CD4-positive, alpha-beta T cell treated with Interleukin-15 for 1 hour (primary cell): ENCODE results near the gene BRF1.
"Not testable (repeated sequence)": the region's sequence is repeated elsewhere in the genome, so short reads cannot be mapped to it uniquely, and the experiment has no call there.

Experiments used
- DNase-seq: peaks from one replicate; pipeline ENCODE4 v3.0.0-alpha.2; 2020

BRF1 gene

GRCh38 chr14:105314287-105315200 is 13.7 kb upstream of the BRF1 start, which contains the start of gene PACS2:
Gene PACS2 (plus strand): TSS chr14:105314748. CDS start chr14:105314919, 171 bp downstream.
- peak; percentile 80 for DNase-seq

DNA sequence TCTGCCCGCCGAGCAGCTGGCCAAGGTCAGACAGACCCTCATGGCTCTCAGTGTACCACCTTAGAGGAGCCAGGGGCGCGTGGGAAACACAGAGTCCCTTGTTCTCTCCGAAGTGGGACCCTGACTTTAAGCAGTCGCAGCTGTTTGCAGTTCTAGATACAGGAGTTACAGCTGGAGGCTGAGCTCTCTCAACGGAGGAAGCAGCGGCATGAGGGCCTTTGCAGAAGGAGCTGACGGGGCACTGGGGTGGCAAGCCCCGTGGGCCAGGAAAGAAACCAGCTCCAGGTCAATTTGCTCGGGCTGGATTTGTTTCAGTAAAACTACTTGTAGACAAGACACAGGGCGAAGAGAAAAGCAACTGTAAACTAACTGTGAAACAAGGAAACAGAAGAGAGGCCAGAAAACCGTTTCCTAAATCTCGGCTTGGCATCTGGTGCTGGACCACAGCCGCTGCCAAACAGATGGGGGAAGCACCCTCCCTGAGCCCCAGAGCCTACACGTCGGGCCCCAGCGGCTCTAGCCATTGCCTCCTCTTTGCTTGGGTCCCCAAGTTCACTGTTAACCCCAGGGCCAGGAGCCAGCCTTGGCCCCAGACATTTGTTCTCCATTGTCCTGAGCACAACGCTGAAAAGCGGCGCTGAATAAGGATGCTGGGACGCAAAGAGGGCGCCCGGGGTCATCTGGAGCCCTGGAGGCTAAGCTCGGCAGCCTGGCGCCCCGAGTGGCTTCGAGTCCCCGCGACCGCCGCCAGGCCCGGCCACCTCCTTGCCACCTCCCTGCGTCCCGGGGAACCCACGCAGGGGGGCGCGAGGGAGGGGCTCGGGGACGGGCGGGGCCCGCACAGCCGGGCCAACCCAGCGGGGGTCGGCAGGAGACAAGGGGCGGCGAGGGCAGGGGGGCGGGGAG is 12.8 kb upstream of the BRF1 start:
- peak; percentile 42 for DNase-seq

DNA sequence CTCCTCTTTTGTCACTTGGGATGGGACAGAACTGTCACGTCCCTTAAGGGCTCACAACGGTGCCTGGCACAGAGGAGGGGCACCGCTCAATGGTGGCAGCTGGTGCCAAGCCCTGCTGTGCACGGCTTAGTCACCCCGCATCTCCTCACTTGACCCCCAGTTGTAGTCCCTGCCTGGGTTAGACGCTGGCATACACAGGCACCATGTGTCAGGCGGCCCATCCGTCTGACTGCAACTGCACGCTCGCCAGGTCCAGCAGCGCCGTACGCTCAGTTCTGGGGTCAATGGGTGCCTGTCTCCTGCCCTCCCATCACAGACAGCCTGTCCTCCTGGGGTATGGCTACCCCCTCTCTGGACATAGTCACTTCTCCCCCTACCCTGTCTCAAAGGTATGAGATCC is 12.2 kb upstream of the BRF1 start:
- no peak for DNase-seq

DNA sequence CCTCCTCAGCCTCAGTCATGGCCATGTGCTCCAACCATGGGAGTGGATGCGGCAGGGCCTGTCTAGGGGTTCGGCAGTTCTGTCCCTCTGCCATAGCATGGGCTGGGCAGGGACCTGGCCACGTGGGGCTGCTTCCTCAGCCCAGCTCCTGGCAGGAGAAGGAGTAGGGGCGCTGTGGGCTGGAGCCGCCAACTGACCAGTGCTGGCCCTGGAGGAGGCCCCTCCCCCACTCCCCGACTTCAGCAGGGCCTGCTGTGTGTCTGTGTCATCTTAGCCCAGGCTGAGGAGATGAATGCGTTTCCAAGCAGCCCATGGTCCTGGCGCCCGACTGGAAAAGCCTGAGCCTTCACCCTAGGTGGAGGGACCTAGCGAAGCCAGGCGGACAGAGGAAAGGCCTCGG is 11.0 kb upstream of the BRF1 start:
- no peak for DNase-seq

- DNase-seq = no peak
These were observed 8.6 kb upstream of the BRF1 start for GRCh38 chr14:105309371-105309770.

GRCh38 chr14:105307052-105307727 is 6.4 kb upstream of the BRF1 start:
- no peak for DNase-seq

- no peak for DNase-seq
These were observed 5.0 kb upstream of the BRF1 start for GRCh38 chr14:105305791-105306190.

- no peak for DNase-seq
These were observed 4.5 kb upstream of the BRF1 start for GRCh38 chr14:105305345-105305744.

DNA sequence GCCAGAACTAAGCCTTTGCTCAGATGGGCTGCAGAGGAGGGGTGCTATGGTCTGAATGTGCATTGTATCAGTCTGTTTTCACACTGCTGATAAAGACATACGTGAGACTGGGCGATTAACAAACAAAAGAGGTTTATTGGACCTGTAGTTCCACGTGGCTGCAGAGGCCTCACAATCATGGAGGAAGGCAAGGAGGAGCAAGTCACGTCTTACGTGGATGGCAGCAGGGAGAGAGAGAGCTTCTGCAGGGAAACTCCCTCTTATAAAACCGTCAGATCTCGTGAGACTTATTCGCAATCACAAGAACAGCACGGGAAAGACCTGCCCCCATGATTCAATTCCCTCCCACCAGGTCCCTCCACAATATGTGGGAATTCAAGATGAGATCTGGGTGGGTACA is 3.8 kb upstream of the BRF1 start:
- DNase-seq = no peak

- no peak for DNase-seq
These were observed 3.1 kb upstream of the BRF1 start for GRCh38 chr14:105303949-105304348.

GRCh38 chr14:105301915-105302249 is 1.1 kb upstream of the BRF1 start:
- DNase-seq = not testable (repeated sequence)

DNA sequence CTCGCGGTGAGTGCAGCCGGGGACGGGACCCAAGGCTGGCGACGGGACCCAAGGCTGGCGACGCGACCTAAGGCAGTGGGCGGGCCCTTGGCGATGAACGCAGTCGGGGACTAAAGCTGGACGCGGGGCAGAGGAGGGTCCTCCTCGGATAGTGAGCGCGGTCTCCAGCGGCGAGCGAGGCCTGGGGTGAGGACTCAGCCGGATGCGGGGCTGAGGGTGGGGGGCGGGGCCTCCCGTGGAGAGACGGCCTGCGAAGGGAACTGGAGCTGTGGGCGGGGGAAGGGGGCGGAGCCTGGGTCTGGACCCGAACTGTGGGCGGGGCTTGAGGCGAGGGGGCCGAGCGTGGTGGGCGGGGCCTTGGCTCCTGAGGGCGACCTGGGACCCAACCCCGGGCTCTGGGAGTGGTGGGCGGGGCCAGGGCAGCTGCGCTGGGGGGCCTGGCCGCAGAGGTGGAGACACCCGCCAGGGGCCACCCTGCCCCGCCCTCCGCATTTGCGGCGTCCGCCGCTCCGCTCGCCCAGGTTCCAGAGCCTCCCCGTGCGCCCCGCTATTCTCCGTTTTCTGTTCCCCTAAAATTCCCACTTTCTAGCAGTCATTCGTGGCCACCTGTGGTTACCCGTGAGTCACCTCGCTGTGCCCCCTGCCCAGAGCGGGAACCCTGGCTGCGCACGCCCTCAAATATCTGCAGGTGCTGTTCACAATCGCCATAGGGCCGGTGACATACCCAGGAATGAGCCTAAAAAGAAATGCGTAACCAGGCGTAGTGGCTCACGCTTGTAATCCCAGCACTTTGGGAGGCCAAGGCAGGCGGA is 508 bp upstream of the BRF1 start:
- DNase-seq = peak; percentile 97

GRCh38 chr14:105299654-105300541 is 903 bp downstream of the BRF1 start:
- no peak for DNase-seq

- not testable (repeated sequence) for DNase-seq
These were observed 3.5 kb downstream of the BRF1 start for GRCh38 chr14:105297311-105297710.

GRCh38 chr14:105294142-105294597 is 6.6 kb downstream of the BRF1 start:
- DNase-seq = peak; percentile 84

GRCh38 chr14:105292826-105293711 is 7.7 kb downstream of the BRF1 start:
- peak; percentile 51 for DNase-seq

DNA sequence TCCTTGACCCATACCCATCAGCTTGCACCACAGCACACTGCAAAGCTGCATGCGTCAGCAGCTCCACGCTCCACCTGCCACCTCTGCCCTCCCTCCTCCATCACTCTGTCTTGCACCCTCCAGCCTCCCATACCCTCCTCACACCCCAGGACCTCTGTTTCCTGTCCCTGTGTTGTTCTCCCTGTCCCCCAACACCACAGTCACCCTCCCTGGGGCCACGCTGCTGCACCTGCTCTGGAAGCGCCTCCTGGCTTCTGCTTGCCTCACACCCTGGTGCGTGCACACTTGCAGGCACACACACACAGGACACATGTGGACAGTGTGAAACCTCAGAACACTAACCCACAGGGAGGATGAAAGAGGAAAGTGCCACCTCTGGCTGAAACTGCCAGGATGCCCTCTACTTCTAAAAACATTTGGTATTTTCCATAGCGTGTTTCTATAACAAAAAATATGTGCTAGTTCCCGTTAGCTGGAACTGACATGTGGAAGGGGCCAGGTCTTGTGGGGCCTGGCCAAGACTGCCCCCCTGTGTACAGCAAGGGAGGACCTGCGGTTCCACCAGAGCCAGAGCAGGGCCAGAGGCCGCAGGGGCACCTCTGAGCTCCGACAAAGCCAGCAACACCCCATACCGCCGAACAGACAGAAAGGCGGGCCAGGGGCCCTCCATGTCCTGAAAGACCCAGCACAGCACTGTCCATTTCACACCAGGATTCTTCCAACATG is 10.0 kb downstream of the BRF1 start:
- peak; percentile 42 for DNase-seq

DNA sequence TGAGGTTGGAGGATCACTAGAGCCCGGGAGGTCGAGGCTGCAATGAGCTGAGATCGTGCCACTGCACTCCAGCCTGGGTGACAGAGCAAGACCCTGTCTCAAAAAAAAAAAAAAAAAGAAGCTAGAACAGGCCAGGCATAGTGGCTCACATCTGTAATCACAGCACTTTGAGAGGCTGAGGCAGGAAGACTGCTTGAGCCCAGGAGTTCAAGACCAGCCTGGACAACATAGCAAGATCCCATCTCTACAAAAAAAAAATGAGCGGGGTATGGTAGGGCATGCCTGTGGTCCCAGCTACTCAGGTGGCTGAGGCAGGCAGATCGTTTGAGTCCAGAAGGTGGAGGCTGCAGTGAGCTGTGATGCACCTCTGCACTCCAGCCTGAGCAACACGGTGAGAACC is 11.9 kb downstream of the BRF1 start:
- DNase-seq = not testable (repeated sequence)
